HG03139 (cell line): ENCODE data around the gene ITGB5.
"Not testable (repeated sequence)": the region's sequence is repeated elsewhere in the genome, so short reads cannot be mapped to it uniquely, and the experiment has no call there.

Experiments
- ATAC-seq: cut with Tn5 transposase; IDR thresholded peaks from one replicate; pipeline ENCODE4 v1.9.1; 2021; ENCODE audit not compliant: unreplicated experiment

ITGB5 gene

GRCh38 chr3:124759666-124760401, 127.3 kb downstream of the ITGB5 start:
- ATAC-seq: no peak

GRCh38 chr3:124758851-124759635, 128.1 kb downstream of the ITGB5 start:
- no peak for ATAC-seq

GRCh38 chr3:124757926-124758325, 129.2 kb downstream of the ITGB5 start:
- ATAC-seq: not testable (repeated sequence)

GRCh38 chr3:124752051-124752450, 135.1 kb downstream of the ITGB5 start:
- ATAC-seq: no peak

GRCh38 chr3:124751501-124751900, 135.7 kb downstream of the ITGB5 start:
- no peak for ATAC-seq

GRCh38 chr3:124749877-124750276, 137.3 kb downstream of the ITGB5 start:
- ATAC-seq: not testable (repeated sequence)

GRCh38 chr3:124748560-124749198, 138.5 kb downstream of the ITGB5 start:
- ATAC-seq: no peak

GRCh38 chr3:124747111-124747981, 139.8 kb downstream of the ITGB5 start:
- ATAC-seq: no peak

- ATAC-seq: no peak
Measured at GRCh38 chr3:124745756-124746155, 141.4 kb downstream of the ITGB5 start.

- no peak for ATAC-seq
Measured at GRCh38 chr3:124741027-124741426, 146.1 kb downstream of the ITGB5 start.

- ATAC-seq: no peak
Measured at GRCh38 chr3:124731760-124732159, 155.4 kb downstream of the ITGB5 start.

- ATAC-seq: no peak
Measured at GRCh38 chr3:124730941-124731297, 156.2 kb downstream of the ITGB5 start.

- peak; percentile 87 for ATAC-seq
Measured at GRCh38 chr3:124730129-124730940, 156.8 kb downstream of the ITGB5 start, which contains the start of gene UMPS. TSS of gene UMPS (plus strand) at chr3:124730452. CDS start at chr3:124730472, 20 bp downstream.

GRCh38 chr3:124722589-124722988, 164.6 kb downstream of the ITGB5 start:
- no peak for ATAC-seq

GRCh38 chr3:124714223-124714853, 172.8 kb downstream of the ITGB5 start:
- no peak for ATAC-seq
